HepG2 (cell line): ENCODE data around the gene TBC1D14. TPM values are rescaled to one million over a fixed set of nuclear protein-coding genes. Genes with fewer than 3 reads are reported as not detected.
A peak's percentile ranks its signal among the peaks of the same experiment; 100 is the strongest.

Experiments used
- ATM ChIP-seq: fragments of 450-650 bp; IDR thresholded peaks from 2 replicates; pipeline ENCODE4 v1.7.1; 2017; ENCODE audit warnings: mild to moderate bottlenecking, borderline replicate concordance
- ATRX ChIP-seq: sonication (generic); formaldehyde crosslinking; IDR thresholded peaks from 2 replicates; pipeline ENCODE4 v1.4.0; 2020; ENCODE audit warnings: missing genetic modification reagents, borderline replicate concordance
- CHCHD3 ChIP-seq: sonication (generic); formaldehyde crosslinking; IDR thresholded peaks from 2 replicates; pipeline ENCODE4 v1.8.0; 2022; ENCODE audit warnings: mild to moderate bottlenecking, missing genetic modification reagents, moderate library complexity
- FOXM1 ChIP-seq: sonication (generic); formaldehyde crosslinking; IDR thresholded peaks from 2 replicates; pipeline ENCODE4 v1.5.0; 2020; ENCODE audit warnings: missing genetic modification reagents
- HNF4G ChIP-seq, 2 experiments: sonication (generic) in 1 of 2; formaldehyde crosslinking in 1 of 2; IDR thresholded peaks; 2 replicates each; pipeline versions ENCODE4 v1.4.0 to v1.6.1; 2011 to 2020; ENCODE audit warnings: borderline replicate concordance in 2 of 2, low read depth in 2 of 2, mild to moderate bottlenecking in 2 of 2, low read length in 1 of 2, missing genetic modification reagents in 1 of 2, moderate library complexity in 1 of 2
- HNRNPUL1 ChIP-seq: fragments of 200-400 bp; formaldehyde crosslinking; IDR thresholded peaks from 2 replicates; pipeline ENCODE4 v1.6.1; 2017; ENCODE audit warnings: low read depth, mild to moderate bottlenecking, low read length, moderate library complexity
- IKZF4 ChIP-seq: sonication (generic); formaldehyde crosslinking; IDR thresholded peaks from 2 replicates; pipeline ENCODE4 v1.5.1; 2020; ENCODE audit warnings: borderline replicate concordance, mild to moderate bottlenecking, low read depth, missing genetic modification reagents; ENCODE audit errors: not compliant biosample characterization
- IRF9 ChIP-seq: sonication (generic); formaldehyde crosslinking; IDR thresholded peaks from 2 replicates; pipeline ENCODE4 v1.8.0; 2022; ENCODE audit warnings: missing genetic modification reagents, mild to moderate bottlenecking, borderline replicate concordance
- IRX3 ChIP-seq: sonication (generic); formaldehyde crosslinking; IDR thresholded peaks from 2 replicates; pipeline ENCODE4 v1.8.1; 2023; ENCODE audit warnings: mild to moderate bottlenecking, low read depth, missing genetic modification reagents, borderline replicate concordance
- PAWR ChIP-seq: sonication (generic); formaldehyde crosslinking; IDR thresholded peaks from 2 replicates; pipeline ENCODE4 v1.4.0; 2020; ENCODE audit warnings: missing genetic modification reagents, mild to moderate bottlenecking, borderline replicate concordance
- SMAD3 ChIP-seq: sonication (generic); formaldehyde crosslinking; IDR thresholded peaks from 2 replicates; pipeline ENCODE4 v1.4.0; 2020; ENCODE audit warnings: missing genetic modification reagents
- TFDP2 ChIP-seq: sonication (generic); formaldehyde crosslinking; IDR thresholded peaks from 2 replicates; pipeline ENCODE4 v1.4.0; 2020; ENCODE audit warnings: missing genetic modification reagents
- ZBTB21 ChIP-seq: sonication (generic); formaldehyde crosslinking; IDR thresholded peaks from 2 replicates; pipeline ENCODE4 v1.4.0; 2020; ENCODE audit warnings: missing genetic modification reagents
- ZBTB25 ChIP-seq: IDR thresholded peaks from 2 replicates; pipeline ENCODE4 v1.6.1; 2018; ENCODE audit warnings: missing genetic modification reagents
- ZFP91 ChIP-seq: sonication (generic); formaldehyde crosslinking; IDR thresholded peaks from 2 replicates; pipeline ENCODE4 v1.9.0; 2022; ENCODE audit warnings: missing genetic modification reagents, mild to moderate bottlenecking, borderline replicate concordance
- ZFYVE20 ChIP-seq: sonication (generic); formaldehyde crosslinking; IDR thresholded peaks from 2 replicates; pipeline ENCODE4 v1.8.0; 2023; ENCODE audit warnings: low read depth, mild to moderate bottlenecking, moderate library complexity, missing genetic modification reagents, borderline replicate concordance
- ZNF10 ChIP-seq: sonication (generic); formaldehyde crosslinking; IDR thresholded peaks from 2 replicates; pipeline ENCODE4 v1.4.0; 2020; ENCODE audit warnings: mild to moderate bottlenecking, low read depth, missing genetic modification reagents, borderline replicate concordance
- ZNF256 ChIP-seq: sonication (generic); formaldehyde crosslinking; conservative IDR thresholded peaks from 2 replicates; pipeline ENCODE4 v1.4.0; 2020; ENCODE audit warnings: missing genetic modification reagents
- ZNF3 ChIP-seq: IDR thresholded peaks from 2 replicates; pipeline ENCODE4 v1.7.0; 2017; ENCODE audit warnings: inconsistent platforms
- ZNF337 ChIP-seq: sonication (generic); formaldehyde crosslinking; IDR thresholded peaks from 2 replicates; pipeline ENCODE4 v1.5.1; 2020; ENCODE audit warnings: missing genetic modification reagents, low read depth, mild to moderate bottlenecking, borderline replicate concordance
- ZNF562 ChIP-seq: sonication (generic); formaldehyde crosslinking; IDR thresholded peaks from 2 replicates; pipeline ENCODE4 v1.8.0; 2022; ENCODE audit warnings: missing genetic modification reagents, borderline replicate concordance
- ZNF564 ChIP-seq: sonication (generic); formaldehyde crosslinking; IDR thresholded peaks from 2 replicates; pipeline ENCODE4 v1.8.1; 2023; ENCODE audit warnings: mild to moderate bottlenecking, missing genetic modification reagents
- ZNF570 ChIP-seq: sonication (generic); formaldehyde crosslinking; IDR thresholded peaks from 2 replicates; pipeline ENCODE4 v1.4.0; 2020; ENCODE audit warnings: mild to moderate bottlenecking, missing genetic modification reagents, borderline replicate concordance
- ZNF576 ChIP-seq: sonication (generic); formaldehyde crosslinking; IDR thresholded peaks from 2 replicates; pipeline ENCODE4 v1.4.0; 2020; ENCODE audit warnings: mild to moderate bottlenecking, missing genetic modification reagents
- polyA plus RNA-seq, 8 experiments: library from polyadenylated mRNA; depleted of rRNA in 3 of 8; stranded (reverse) in 7 of 8; unstranded in 1 of 8; fragments of >200 nt; fragmentation: Illumina TruSeq in 4 of 8; extraction: Trizol in 4 of 8; gene quantifications; 2 replicates each; pipeline versions ENCODE4 v1.2.1 to v1.2.3, GENCODE V29; 2011 to 2016; ENCODE audit warnings: low read depth in 4 of 8, missing spikeins in 1 of 8, mixed read lengths in 1 of 8; ENCODE audit not compliant: insufficient read depth in 1 of 8
- total RNA-seq, 5 experiments: library from RNA; depleted of rRNA; stranded (reverse); fragments of >200 nt; fragmentation: Illumina TruSeq; extraction: Trizol; gene quantifications; 2 replicates each; pipeline ENCODE4 v1.2.3, GENCODE V29; 2016; ENCODE audit warnings: low read depth in 1 of 5

TBC1D14 gene
- total and polyA plus RNA-seq, 2 of the 13 experiments (the other 11 are each of a cell fraction or from before 2014, with no cell fraction given) = 29.5 to 46.5 TPM

- TF ChIP-seq TFDP2 (CRISPR knock-in tag) (no peak), ZFYVE20 (CRISPR knock-in tag) (no peak), ZNF564 (CRISPR knock-in tag) (no peak), FOXM1 (CRISPR knock-in tag) (no peak), HNF4G (IDR thresholded peaks at IDR 0.05; ENCODE audit: borderline replicate concordance, low read depth, low read length) (peak; percentile 11; the same call in 1 of the 2 replicates), HNF4G (CRISPR knock-in tag; IDR thresholded peaks at IDR 0.05; ENCODE audit: borderline replicate concordance, low read depth) (no peak), IKZF4 (no peak), ZNF576 (CRISPR knock-in tag) (no peak), ZNF562 (CRISPR knock-in tag) (no peak), ZNF3 (no peak), ATM (no peak), ATRX (CRISPR knock-in tag) (no peak), ZNF570 (no peak), ZBTB25 (CRISPR knock-in tag) (no peak), ZNF337 (CRISPR knock-in tag) (no peak), IRX3 (CRISPR knock-in tag) (no peak), CHCHD3 (CRISPR knock-in tag) (no peak), ZBTB21 (CRISPR knock-in tag) (no peak), SMAD3 (CRISPR knock-in tag) (no peak), PAWR (CRISPR knock-in tag) (no peak), ZFP91 (CRISPR knock-in tag) (no peak; the same call in 1 of the 2 replicates), ZNF256 (CRISPR knock-in tag) (no peak), ZNF10 (no peak), HNRNPUL1 (no peak), IRF9 (CRISPR knock-in tag) (no peak)
Measured at GRCh38 chr4:6926681-6927478, 17.3 kb downstream of the TBC1D14 start (continued).
